Measurements from ENCODE around the gene ACVR1C. TPM values are rescaled to one million over a fixed set of nuclear protein-coding genes. Genes with fewer than 3 reads are reported as not detected.

Gene ACVR1C
- total RNA-seq, 6 donors from 2014 or later = under 0.01 to 2.6 (median 0.54) TPM; not detected in 1

DNA sequence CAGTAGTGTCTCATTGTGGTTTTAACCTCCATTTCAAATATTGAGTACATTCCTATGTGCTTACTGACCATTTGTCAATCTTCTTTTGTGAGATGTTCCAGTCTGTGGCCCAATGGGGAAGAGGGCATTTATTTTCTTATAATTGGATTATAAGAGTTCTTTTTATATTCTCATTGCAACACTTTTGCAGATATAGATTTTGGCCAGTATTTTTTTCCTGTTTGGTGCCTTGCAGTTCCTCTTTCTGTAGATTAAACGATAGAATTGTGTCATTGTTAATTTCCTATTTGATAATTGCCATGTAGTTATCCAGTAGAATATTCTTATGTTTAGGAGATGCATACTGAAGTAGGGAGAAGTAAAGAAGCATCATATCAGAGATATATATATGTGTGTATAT is 128.3 kb downstream of the ACVR1C start:
- Histone ChIP-seq H3K36me3 (no peaks in the 10 kb centered on the region), H3K27ac (no peak overlapping the region), H3K27me3 (no peaks in the 10 kb centered on the region), H3K4me1 (no peaks in the 10 kb centered on the region), H3K9me3 (peaks cover 0 to 2% (median 0%) of the 10 kb centered on the region in 4 donors), H3K4me3 (no peak overlapping the region)
- ATAC-seq (ENCODE audit: low FRiP score in 2 of 2) = no peak
- no peak for TF ChIP-seq EP300 (IDR thresholded peaks at IDR 0.05)
- no peak for TF ChIP-seq POLR2AphosphoS5 (IDR thresholded peaks at IDR 0.05)
- TF ChIP-seq POLR2A (IDR thresholded peaks at IDR 0.05) = no peak
- TF ChIP-seq, protein P1, sequence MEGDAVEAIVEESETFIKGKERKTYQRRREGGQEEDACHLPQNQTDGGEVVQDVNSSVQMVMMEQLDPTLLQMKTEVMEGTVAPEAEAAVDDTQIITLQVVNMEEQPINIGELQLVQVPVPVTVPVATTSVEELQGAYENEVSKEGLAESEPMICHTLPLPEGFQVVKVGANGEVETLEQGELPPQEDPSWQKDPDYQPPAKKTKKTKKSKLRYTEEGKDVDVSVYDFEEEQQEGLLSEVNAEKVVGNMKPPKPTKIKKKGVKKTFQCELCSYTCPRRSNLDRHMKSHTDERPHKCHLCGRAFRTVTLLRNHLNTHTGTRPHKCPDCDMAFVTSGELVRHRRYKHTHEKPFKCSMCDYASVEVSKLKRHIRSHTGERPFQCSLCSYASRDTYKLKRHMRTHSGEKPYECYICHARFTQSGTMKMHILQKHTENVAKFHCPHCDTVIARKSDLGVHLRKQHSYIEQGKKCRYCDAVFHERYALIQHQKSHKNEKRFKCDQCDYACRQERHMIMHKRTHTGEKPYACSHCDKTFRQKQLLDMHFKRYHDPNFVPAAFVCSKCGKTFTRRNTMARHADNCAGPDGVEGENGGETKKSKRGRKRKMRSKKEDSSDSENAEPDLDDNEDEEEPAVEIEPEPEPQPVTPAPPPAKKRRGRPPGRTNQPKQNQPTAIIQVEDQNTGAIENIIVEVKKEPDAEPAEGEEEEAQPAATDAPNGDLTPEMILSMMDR (IDR thresholded peaks at IDR 0.05) = no peak
- DNase-seq = no peak
- 41 to 51% methylated on average over 1 of the region's 1 CpG for WGBS, 2 donors

DNA sequence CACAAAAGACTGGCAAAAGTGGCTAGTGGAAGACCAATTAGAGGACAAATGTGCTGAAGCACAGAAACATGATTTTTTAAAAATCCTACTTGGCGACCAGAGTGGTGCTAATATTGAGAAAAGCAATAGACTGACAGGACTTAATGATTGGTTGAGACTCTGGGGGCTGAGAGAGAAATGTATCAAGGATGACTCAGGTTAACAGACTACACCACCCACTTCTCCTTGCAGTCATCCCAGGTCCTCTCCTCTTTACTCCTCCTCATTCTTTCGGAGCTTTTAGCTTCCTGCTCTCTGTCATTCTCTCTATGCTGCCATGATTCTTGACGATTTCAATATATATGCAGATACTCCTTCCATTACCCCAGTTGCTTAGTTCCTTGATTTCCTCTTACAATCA is 130.2 kb downstream of the ACVR1C start:
- Histone ChIP-seq H3K36me3 (no peaks in the 10 kb centered on the region), H3K27ac (no peak overlapping the region), H3K4me3 (no peak overlapping the region), H3K9me3 (no peaks in the 10 kb centered on the region), H3K27me3 (no peaks in the 10 kb centered on the region), H3K4me1 (no peaks in the 10 kb centered on the region)
- TF ChIP-seq, protein P1 (IDR thresholded peaks at IDR 0.05) = no peak
- no peak for DNase-seq
- WGBS, 2 donors = 87 to 92% methylated on average over 3 of the region's 3 CpGs
- ATAC-seq (ENCODE audit: low FRiP score in 2 of 2) = no peak

DNA sequence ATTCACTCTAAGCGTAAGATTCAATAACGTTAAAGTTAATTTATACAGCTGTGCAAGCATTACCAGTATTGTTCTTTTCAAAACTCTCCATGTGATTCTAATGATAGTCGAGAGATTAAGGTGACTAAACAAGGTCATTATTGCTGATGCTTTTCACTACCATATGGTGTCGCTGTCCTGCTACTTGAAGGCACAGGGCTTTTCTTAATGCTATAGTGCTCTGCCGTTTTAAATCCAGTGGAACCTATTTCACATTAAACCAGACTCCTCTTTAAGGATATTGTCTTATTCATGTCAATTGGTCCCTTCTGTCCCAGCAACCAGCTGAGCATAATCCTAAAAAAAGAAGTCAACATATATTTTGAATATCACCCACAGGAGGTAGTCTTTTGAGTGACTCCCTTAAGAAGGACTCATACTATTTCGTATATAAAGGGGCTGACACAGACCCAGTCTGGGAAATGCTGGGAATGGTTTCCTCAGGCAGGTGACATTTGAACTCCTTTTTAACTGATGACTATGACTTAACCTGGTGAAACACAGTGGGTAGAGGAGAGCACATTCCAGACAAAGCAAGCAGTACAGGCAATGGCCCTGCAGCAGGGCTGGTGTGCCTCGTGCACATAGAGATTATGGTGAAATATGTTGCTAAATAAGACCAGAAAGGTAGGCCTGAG is 130.9 kb downstream of the ACVR1C start:
- WGBS, 2 donors = 23 to 25% methylated on average over 7 of the region's 7 CpGs
- DNase-seq (no peak), ATAC-seq (ENCODE audit: low FRiP score in 2 of 2) (peak; percentile 63 to 86)
- no peak overlapping the region for H3K27ac ChIP-seq
- no peaks in the 10 kb centered on the region for H3K9me3 ChIP-seq
- H3K36me3 ChIP-seq = no peaks in the 10 kb centered on the region
- TF ChIP-seq, protein P1 (IDR thresholded peaks at IDR 0.05) = peak in 5 of 6 experiments; percentile 42 to 71 (median 62)
- TF ChIP-seq POLR2A (IDR thresholded peaks at IDR 0.05) = no peak
- H3K4me3 ChIP-seq = no peak overlapping the region
- no peaks in the 10 kb centered on the region for H3K27me3 ChIP-seq
- H3K4me1 ChIP-seq = no peaks in the 10 kb centered on the region

DNA sequence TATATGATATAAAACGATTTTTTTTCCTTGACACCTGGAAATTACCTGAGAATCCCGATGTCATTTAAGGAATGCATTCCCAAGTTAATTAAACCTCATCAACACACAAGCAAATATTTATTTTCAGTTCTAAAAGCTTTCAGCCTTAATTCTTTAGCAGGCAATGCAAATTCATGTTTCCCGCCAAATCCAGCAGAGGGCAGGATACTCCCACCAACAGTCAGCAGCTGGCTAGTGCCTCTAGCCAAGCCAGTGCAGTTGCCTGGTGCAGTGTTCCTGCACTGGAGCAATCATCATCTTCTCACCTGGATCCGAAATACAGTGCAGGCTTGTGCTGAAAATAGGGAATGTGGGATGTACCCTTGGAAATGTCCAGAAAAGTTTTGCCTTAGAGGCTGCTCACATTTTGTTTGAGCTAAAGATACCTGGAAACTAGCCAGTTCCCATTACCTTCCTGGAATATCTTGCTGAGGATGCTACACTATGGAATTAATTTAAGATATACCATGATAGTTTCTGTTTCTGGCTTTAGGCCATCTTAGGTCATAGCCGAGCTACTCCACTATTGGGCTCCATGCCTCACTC is 136.4 kb downstream of the ACVR1C start:
- H3K27me3 ChIP-seq = no peaks in the 10 kb centered on the region
- H3K4me3 ChIP-seq = no peak overlapping the region
- DNase-seq = peak in 1 of 2 donors; percentile 75
- no peaks in the 10 kb centered on the region for H3K36me3 ChIP-seq
- TF ChIP-seq POLR2AphosphoS5 (IDR thresholded peaks at IDR 0.05) = no peak
- TF ChIP-seq, protein P1 (IDR thresholded peaks at IDR 0.05) = peak in 5 of 6 experiments; percentile 55 to 67 (median 59)
- WGBS, 2 donors = 11 to 17% methylated on average over 5 of the region's 5 CpGs
- H3K4me1 ChIP-seq = no peaks in the 10 kb centered on the region
- H3K27ac ChIP-seq = no peak overlapping the region
- no peaks in the 10 kb centered on the region for H3K9me3 ChIP-seq
- peak; percentile 73 to 86 for ATAC-seq (ENCODE audit: low FRiP score in 2 of 2)

DNA sequence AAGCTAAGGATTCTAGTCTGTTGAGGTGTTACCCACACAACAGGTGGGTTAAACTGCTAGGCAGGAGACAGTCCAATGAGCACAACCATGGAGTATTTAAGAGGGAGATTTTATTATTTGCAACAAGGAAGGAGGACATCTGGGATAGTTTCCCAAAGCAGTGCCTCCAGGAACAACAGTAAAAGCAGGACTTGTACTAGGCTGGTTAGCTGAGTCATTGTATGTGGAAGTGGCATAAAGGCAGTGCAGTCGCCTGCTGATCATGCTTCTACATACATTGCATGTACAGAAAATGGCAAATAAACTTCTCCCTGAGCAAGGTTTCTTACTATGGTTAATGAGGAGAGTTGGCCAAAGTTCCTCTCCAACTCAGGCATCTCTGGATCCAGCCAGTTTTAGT is 138.7 kb downstream of the ACVR1C start:
- Histone ChIP-seq H3K27ac (no peak overlapping the region), H3K9me3 (no peaks in the 10 kb centered on the region), H3K27me3 (no peaks in the 10 kb centered on the region), H3K36me3 (no peaks in the 10 kb centered on the region), H3K4me1 (no peaks in the 10 kb centered on the region), H3K4me3 (no peak overlapping the region)
- WGBS, 2 donors = 58 to 69% methylated on average over 1 of the region's 1 CpG
- TF ChIP-seq POLR2A (IDR thresholded peaks at IDR 0.05) = no peak
- TF ChIP-seq POLR2AphosphoS5 (IDR thresholded peaks at IDR 0.05) = no peak
- TF ChIP-seq, protein P1 (IDR thresholded peaks at IDR 0.05) = no peak
- TF ChIP-seq EP300 (IDR thresholded peaks at IDR 0.05) = no peak
- DNase-seq (peak in 1 of 2 donors; percentile 39), ATAC-seq (ENCODE audit: low FRiP score in 2 of 2) (no peak)
